T47D (cell line): ENCODE results near the gene PSMC6.
"Not testable (repeated sequence)": the region's sequence is repeated elsewhere in the genome, so short reads cannot be mapped to it uniquely, and the experiment has no call there.

Experiments used
- DNase-seq, 2 experiments: peaks; one replicate each; pipeline versions ENCODE4 v3.0.0 to v3.0.0-alpha.2; 2011 to 2012; ENCODE audit warnings: low read depth in 1 of 2, low spot score in 1 of 2
- JUND ChIP-seq: IDR thresholded peaks from 2 replicates; pipeline ENCODE4 v1.6.1; 2012; ENCODE audit warnings: low read depth
- in situ Hi-C: cut with HindIII; loops from 2 replicates; pipeline ENCODE4 v1.10.0; 2016; ENCODE audit warnings: low sequenced_read_pairs, low pct_unique_long_range_greater_than_20kb

Gene PSMC6

GRCh38 chr14:52694761-52695480, 12.1 kb upstream of the PSMC6 start:
- in situ Hi-C loops = no loop called here
- no peak for TF ChIP-seq JUND
- peak in 1 of 2 experiments; percentile 66 for DNase-seq

DNA sequence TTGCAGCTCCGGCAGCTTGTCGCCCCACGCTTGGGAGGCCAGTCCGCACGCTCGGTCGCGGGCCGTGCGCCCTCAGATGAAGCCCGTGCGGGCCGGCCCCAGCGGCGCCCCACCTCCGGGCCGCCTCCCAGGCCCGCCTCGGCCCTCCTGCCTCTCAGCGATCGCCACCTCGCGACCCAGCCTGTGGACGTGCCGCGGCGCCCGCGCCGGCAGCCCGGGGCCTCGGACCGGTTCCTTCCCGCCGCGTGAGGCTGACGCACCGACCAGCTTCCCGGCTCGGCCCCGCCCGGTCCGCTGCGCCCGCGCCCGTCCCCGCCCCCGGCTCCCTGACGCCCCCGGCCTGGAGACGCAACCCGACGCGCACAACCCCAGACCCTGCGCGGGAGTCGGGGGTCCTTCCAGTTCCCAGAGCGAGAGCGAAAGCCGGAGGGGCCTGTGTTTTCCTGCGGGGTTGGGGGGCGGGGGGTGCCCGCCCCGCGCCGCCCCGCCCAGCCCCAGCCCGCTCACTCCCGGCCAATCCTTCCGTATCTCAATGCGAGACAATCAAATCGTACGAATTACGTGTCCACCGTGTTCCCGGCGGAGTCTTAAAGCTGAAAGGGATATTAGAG, 11.4 kb upstream of the PSMC6 start, which contains the start of gene ERO1A:
Gene ERO1A (minus strand): TSS at position 78 of the 611 bp plus-strand sequence. CDS start 77 bp downstream, at position 1.
- peak; percentile 73 to 89 for DNase-seq
- in situ Hi-C loops = no loop called here
- TF ChIP-seq JUND = no peak

DNA sequence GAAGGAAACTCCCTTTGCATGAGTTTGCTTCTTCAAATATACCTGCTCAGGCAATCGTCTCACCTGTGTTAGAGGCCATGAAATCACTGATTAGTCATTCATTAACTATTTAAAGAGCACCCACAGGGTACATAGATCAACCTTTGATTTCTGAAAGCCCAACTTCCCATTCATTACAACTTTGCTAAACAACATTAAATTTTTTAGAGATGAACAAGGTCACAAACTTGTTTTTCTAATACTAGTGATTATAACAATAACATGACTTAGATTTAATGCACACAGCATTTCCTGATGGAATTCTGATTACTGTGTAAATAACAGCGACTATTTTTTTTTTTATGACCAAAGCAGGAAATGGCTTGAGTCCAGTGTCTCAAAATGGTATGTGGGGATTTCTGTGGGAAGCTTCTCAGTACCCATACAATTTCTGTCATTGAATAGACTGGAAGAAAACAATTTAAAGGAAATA, 6.3 kb upstream of the PSMC6 start:
- TF ChIP-seq JUND = peak; percentile 62
- in situ Hi-C loops = no loop called here
- peak in 1 of 2 experiments; percentile 53 for DNase-seq

DNA sequence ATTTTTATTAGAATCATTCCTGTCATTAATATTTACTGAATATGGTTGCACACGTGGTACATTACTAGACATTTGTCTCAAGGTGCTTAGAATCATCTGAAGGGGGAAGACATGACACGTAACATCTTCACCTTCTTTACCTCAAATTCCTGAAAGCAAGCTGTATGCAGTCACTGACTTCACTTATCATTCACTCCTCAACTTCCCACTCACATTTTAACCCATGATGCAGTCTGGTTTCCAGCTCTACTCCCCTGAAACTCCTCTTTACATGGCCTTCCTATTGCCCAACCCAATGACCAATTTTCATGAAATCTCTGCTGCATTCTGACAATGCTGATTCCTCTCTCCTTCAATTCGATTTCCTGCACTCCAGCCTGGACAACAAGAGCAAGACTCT, 5.8 kb upstream of the PSMC6 start:
- no peak for TF ChIP-seq JUND
- DNase-seq = no peak
- in situ Hi-C loops = no loop called here

DNA sequence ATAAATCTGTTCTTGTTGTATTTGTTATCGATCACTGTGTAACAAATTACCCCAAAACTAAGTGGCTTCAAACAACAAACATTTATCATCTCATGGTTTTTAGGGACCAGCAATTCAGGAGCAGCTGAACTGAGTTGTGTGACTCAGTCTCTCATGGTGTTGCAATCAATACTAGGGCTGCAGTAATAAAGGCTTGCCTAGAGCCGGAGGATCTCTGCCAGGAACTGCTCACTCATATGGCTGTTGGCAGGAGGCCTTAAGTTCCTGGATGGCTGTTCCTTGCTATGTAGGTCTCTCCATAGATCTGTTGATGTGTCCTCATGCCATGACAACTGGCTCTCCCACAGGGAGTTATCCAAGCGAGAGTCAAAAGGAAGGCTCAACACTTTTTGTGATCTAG, 3.8 kb upstream of the PSMC6 start:
- in situ Hi-C loops = no loop called here
- peak in 1 of 2 experiments; percentile 39 for DNase-seq

DNA sequence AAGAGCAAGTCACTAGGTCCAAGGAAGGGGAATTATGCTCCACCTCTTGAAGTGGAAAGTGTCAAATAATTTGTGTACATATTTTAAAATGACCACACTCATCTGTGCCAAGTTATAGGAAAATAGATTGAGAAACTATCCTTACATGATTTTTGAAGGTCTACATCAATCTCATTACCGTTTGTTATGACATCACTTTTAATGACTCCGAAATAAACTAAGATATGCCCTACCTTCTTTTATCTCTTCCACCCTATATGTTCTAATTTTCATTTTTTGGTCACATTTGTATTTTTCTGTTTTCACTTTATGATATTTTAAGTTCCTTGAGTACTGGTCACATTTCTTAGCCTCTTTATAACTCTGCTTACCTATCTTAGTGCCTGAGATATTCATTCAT, 3.3 kb upstream of the PSMC6 start:
- in situ Hi-C loops = no loop called here

More for the DNA sequence above, 3.8 kb upstream of the PSMC6 start:
- TF ChIP-seq JUND = no peak

GRCh38 chr14:52706286-52706685, 714 bp upstream of the PSMC6 start:
- in situ Hi-C loops = no loop called here
- DNase-seq = peak in 1 of 2 experiments; percentile 34
- TF ChIP-seq JUND = no peak

More for the DNA sequence above, 3.3 kb upstream of the PSMC6 start:
- TF ChIP-seq JUND = no peak
- no peak for DNase-seq

GRCh38 chr14:52711666-52712065, 4.7 kb downstream of the PSMC6 start:
- in situ Hi-C loops = no loop called here
- no peak for TF ChIP-seq JUND
- DNase-seq = no peak

DNA sequence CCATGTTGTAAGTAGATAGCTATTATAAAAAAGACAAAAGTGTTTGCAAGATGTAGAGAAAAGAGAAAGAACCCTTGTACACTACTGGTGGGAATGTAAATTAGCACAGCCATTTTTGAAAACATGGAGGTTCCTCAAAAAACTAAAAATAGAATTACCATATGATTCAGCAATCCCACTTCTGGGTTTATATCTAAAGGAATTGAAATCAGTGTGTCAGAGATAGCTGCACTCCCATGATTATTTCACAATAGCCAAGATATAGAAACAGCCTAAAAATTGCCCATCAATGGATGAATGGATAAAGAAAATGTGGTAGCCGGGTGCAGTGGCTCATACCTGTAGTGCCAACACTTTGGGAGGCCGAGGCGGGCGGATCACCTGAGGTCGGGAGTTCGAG, 9.2 kb downstream of the PSMC6 start:
- no peak for TF ChIP-seq JUND
- DNase-seq = no peak
- in situ Hi-C loops = no loop called here

DNA sequence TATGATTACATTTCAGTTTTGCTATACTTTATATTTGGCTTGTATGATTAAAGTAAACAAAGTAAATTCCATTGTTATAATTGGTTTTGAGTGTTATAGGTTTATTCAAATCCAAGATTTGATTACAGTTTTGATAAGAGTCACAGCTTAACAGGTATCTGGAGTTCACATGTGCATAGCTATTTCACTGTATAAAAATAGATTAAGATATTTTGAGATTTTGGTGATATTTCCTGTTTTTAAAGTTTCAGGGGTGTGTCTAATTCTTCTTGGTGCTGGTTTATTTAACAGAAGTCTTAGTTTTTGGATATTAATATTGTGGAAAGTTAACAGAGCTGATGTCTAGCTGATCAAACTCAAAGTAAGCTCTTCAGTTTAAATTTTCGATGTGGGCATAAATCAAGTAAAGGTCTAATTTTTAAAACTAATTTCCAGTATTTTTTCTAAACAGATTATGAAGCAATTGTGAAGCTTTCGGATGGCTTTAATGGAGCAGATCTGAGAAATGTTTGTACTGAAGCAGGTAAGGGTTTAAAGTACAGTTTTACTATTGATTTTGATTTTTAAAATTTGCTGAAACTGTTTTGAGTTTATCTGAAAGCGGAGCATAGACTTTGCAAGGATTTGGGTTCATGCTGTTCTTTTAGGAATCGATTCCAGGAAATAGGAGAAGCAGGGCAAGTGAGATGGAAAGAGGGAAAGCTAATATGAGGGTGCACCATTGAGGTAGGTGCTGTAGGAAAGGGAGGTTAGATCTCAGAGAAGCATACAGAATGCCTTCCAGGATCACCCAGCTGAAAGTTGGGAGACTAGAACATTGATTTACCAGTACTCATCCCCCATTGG, 16.7 kb downstream of the PSMC6 start:
- in situ Hi-C loops = no loop called here

GRCh38 chr14:52724360-52724644, 17.3 kb downstream of the PSMC6 start:
- in situ Hi-C loops = no loop called here
- no peak for TF ChIP-seq JUND
- DNase-seq = no peak

More for the DNA sequence above, 16.7 kb downstream of the PSMC6 start:
- no peak for TF ChIP-seq JUND
- DNase-seq = no peak

DNA sequence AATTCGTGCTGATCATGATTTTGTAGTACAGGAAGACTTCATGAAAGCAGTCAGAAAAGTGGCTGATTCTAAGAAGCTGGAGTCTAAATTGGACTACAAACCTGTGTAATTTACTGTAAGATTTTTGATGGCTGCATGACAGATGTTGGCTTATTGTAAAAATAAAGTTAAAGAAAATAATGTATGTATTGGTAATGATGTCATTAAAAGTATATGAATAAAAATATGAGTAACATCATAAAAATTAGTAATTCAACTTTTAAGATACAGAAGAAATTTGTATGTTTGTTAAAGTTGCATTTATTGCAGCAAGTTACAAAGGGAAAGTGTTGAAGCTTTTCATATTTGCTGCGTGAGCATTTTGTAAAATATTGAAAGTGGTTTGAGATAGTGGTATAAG, 20.5 kb downstream of the PSMC6 start:
- in situ Hi-C loops, DNase-seq: not testable (repeated sequence)

GRCh38 chr14:52729035-52729434, 22.0 kb downstream of the PSMC6 start:
- DNase-seq, in situ Hi-C loops: not testable (repeated sequence)
